ENCODE data around the gene PAK2.

DNA sequence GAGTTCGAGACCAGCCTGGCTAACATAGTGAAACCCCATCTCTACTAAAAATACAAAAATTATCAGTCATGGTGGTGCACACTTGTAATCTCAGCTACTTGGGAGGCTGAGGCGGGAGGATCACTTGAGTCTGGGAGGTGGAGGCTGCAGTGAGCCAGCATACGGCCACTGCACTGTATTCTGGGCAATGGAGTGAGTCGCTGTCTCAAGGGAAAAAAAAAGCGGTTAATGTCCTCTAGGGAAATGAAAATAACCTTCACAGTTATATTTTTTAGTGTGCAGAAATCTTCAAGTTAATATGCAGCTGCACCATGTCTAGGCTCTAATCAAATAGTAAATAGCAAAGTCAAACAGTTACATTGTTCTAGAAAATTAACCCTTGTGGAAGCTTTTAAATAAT lies 42.4 kb upstream of the PAK2 start:
- TF ChIP-seq, protein P1, sequence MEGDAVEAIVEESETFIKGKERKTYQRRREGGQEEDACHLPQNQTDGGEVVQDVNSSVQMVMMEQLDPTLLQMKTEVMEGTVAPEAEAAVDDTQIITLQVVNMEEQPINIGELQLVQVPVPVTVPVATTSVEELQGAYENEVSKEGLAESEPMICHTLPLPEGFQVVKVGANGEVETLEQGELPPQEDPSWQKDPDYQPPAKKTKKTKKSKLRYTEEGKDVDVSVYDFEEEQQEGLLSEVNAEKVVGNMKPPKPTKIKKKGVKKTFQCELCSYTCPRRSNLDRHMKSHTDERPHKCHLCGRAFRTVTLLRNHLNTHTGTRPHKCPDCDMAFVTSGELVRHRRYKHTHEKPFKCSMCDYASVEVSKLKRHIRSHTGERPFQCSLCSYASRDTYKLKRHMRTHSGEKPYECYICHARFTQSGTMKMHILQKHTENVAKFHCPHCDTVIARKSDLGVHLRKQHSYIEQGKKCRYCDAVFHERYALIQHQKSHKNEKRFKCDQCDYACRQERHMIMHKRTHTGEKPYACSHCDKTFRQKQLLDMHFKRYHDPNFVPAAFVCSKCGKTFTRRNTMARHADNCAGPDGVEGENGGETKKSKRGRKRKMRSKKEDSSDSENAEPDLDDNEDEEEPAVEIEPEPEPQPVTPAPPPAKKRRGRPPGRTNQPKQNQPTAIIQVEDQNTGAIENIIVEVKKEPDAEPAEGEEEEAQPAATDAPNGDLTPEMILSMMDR (IDR thresholded peaks at IDR 0.05): no peak
- no peak for TF ChIP-seq POLR2A (IDR thresholded peaks at IDR 0.05)
